Activated CD8-positive, alpha-beta memory T cell treated with anti-CD3 and anti-CD28 coated beads, Interleukin-2, amount 50 U/mL, for 24 hours (primary cell): ENCODE results near the gene SLC39A11.

Experiments used
- DNase-seq: peaks from one replicate; pipeline ENCODE4 v3.0.0-alpha.2; 2020; ENCODE audit errors: extremely low read depth

Gene SLC39A11

GRCh38 chr17:72976971-72977770, 115.3 kb downstream of the SLC39A11 start:
- DNase-seq = no peak

GRCh38 chr17:72975509-72975908, 117.0 kb downstream of the SLC39A11 start:
- DNase-seq = no peak

DNA sequence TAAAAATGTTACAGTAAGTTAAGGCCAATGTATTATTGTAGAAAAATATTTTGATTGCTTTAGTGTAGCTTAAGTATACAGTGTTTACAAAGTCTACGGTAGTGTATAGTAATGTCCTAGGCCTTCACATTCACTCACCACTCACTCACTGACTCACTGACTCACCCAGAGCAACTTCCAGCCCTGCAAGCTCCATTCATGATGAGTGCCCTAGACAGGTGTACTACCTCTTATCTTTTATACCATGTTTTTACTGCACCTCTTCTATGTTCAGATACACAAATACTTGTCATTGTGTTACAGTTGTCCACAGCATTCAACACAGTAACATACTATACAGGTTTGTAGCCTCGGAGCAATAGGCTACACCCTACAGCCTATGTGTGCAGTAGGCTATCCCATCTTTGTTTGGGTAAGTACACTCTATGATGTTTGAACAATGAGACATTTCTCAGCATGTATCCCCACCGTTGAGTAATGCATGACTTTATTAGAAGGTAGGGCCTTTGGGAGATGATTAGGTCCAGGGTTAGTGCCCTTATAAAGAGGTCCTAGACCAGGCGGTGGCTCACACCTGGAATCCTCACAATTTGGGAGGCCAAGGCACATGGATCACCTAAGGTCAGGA, 117.8 kb downstream of the SLC39A11 start:
- DNase-seq = no peak

DNA sequence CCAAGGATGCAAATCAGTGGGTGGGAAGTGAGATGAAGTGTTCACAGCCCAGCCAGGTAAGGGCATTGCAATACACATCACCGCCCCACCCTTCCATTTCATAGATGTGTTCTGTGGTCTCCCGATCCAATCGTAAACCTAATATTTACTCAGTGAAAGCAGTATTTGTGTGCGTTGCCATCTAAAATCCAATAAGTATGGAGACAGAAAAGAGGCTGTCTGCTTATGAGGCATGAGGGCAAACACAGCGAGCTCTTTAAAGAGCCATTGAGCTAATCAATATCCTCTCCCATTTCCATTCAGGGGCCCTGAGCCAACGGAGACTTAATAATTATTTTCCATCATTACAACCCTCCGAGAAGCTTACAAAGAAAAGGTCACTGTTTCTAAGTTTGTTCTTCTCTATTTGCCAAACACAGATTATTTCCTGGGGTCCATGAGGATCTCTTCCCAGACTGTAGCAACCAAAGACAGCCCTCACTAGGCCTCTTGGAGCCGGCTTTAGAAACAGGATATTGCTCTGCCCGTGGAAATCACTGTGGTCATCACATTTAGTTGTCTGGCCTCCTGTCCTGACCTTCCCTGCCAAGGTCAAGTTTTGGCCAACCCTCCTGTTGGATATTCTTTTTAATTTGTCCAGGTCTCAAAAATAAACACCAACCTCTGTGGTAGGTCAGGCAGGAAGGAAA, 120.1 kb downstream of the SLC39A11 start:
- no peak for DNase-seq

- no peak for DNase-seq
These were observed 121.1 kb downstream of the SLC39A11 start for GRCh38 chr17:72971226-72971880.

GRCh38 chr17:72970797-72971196, 121.7 kb downstream of the SLC39A11 start:
- no peak for DNase-seq

GRCh38 chr17:72970246-72970645, 122.2 kb downstream of the SLC39A11 start:
- no peak for DNase-seq

- DNase-seq = no peak
These were observed 123.1 kb downstream of the SLC39A11 start for GRCh38 chr17:72969293-72969906.

DNA sequence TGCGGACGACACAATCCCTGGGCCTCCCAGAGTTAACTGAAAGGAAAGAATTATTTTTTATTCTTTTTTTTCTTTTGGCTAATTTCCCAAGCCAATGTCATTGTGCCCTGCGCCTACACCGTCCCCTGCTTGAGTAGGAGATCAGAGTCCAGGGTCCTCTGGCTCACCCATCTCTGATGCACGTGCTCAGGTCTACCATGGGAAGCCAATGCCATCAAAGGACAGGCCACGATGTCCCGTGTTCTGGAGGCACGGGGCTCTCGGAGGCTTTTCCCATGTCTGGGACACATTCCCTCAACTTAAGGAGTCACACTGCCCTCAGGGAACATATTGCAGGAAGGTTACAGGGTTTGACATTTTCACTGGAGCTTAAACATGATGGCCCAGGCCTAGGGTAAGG, 123.7 kb downstream of the SLC39A11 start:
- no peak for DNase-seq

- DNase-seq = no peak
These were observed 124.4 kb downstream of the SLC39A11 start for GRCh38 chr17:72967977-72968585.

GRCh38 chr17:72967277-72967970, 125.1 kb downstream of the SLC39A11 start:
- DNase-seq = no peak

DNA sequence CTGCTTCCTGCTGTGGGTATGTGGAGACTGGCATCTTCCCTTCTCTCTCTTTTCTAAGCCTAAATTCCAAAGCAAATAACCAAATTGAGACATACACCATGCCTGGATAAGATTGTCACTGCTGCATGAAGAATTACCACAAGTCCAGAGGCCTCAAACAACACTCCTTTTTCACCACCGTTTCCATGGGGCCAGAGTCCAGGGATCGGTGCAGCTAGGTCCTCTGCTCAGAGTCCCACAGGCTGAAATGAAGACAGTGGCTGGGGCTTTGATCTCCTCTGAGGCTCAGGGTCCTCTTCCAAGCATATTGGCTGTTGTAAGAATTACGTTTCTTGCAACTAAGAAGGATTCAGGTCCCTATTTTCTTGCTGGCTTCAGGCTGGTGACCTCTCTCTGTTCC, 130.4 kb downstream of the SLC39A11 start:
- no peak for DNase-seq

GRCh38 chr17:72955391-72956140, 136.9 kb downstream of the SLC39A11 start:
- no peak for DNase-seq

GRCh38 chr17:72954579-72954978, 137.9 kb downstream of the SLC39A11 start:
- no peak for DNase-seq

- no peak for DNase-seq
These were observed 138.9 kb downstream of the SLC39A11 start for GRCh38 chr17:72953621-72954020.

- DNase-seq = no peak
These were observed 139.7 kb downstream of the SLC39A11 start for GRCh38 chr17:72952641-72953315.

DNA sequence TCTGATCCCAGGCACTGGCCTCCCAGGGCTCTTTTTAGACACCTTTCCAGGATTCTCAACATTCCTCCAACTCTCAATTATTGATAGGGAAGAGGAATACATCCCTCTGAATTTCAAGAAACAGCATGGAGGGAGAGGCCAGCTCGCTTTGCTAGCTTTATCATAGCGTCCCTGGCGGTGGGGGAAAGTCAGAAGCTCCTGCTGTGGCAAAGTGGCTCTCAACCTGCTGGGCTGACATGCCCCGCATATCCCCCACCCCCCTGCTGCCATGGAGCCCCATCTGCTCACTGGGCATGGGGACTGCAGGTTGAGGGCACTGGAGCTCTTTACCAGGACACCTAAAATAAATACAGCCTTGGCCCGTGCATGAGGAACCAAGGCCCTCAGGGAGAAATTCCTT, 140.3 kb downstream of the SLC39A11 start:
- DNase-seq = no peak

GRCh38 chr17:72950242-72950931, 142.1 kb downstream of the SLC39A11 start:
- DNase-seq = no peak

DNA sequence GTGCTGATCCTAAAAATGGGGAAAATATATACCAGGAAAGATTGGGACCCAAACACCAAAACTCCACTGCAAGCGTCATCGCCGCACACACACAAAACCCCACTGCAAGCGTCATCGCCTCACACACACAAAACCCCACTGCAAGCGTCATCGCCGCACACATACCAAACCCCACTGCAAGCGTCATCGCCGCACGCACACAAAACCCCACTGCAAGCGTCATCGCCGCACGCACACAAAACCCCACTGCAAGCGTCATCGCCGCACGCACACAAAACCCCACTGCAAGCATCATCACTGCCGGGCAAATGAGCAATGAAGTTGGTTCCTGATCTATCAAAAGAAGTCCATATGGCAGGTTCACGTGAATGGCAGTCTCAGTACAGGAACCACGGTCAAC, 144.4 kb downstream of the SLC39A11 start:
- no peak for DNase-seq
